ENCODE measurements around the gene STX16. TPM values are rescaled to one million over a fixed set of nuclear protein-coding genes. Genes with fewer than 3 reads are reported as not detected.

The STX16 gene
- total RNA-seq, 1 experiment from 2014 or later, result 41.9 TPM

DNA sequence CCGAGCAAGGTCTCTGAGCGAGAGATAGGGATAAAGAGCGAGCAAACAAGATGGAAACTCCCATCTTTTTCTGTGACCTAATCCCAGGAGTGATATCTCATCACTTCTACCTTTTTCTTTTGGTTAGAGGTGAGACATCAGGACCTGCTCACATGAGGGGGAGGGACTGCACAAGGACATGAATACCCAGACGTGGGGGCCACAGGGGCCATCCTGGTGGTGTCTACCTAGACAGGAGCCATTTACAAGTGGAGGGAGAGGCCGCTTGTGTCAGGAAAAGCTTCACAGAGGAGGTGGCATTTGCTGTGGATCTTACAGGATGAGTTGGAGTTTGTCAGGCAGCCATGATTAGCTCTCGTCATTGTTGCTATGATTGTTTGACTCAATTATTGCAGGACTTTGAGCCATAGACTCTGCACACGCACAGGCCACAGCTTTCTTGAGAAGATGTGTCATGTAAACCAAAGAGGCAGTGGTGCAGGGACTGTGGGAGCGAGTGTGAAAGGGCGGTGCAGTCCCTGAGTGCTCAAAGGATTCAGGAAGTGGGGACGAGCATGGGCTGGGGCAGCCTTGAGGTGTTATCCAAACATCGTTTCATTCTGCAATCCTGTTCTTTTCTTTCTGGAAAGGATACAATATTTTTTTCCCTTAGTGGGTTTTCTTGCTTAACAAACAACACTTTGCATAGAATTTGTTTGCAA is 49.2 kb downstream of the STX16 start:
- no peak for ATAC-seq
- CTCF ChIA-PET, result no interaction called here
- no TSS peak for BruUV-seq (replicated peaks)

DNA sequence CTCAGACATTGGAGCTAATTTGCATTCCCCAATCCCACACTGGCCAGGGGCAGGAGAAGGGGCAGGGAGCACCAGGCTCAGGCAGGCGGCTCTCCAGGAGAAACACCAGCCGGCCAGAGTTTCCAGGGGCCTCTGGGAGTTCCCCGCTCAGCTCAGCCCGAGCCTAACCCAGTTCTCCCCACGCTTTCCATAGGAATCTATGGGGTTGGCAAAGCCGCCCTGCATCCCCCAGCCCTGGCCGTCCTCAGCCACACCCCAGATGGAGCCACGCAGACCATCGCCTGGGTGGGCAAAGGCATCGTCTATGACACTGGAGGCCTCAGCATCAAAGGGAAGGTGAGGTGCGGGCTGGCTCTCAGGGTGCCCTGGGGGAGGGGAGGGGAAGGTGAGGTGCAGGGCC is 49.7 kb downstream of the STX16 start:
- H3K4me1 ChIP-seq (ENCODE audit: control insufficient read depth, insufficient read depth, low read length), result no peaks in the 10 kb centered on the region
- TF ChIP-seq, protein P1, sequence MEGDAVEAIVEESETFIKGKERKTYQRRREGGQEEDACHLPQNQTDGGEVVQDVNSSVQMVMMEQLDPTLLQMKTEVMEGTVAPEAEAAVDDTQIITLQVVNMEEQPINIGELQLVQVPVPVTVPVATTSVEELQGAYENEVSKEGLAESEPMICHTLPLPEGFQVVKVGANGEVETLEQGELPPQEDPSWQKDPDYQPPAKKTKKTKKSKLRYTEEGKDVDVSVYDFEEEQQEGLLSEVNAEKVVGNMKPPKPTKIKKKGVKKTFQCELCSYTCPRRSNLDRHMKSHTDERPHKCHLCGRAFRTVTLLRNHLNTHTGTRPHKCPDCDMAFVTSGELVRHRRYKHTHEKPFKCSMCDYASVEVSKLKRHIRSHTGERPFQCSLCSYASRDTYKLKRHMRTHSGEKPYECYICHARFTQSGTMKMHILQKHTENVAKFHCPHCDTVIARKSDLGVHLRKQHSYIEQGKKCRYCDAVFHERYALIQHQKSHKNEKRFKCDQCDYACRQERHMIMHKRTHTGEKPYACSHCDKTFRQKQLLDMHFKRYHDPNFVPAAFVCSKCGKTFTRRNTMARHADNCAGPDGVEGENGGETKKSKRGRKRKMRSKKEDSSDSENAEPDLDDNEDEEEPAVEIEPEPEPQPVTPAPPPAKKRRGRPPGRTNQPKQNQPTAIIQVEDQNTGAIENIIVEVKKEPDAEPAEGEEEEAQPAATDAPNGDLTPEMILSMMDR (IDR thresholded peaks at IDR 0.05), result no peak
- TF ChIP-seq REST (IDR thresholded peaks at IDR 0.05; ENCODE audit: insufficient read depth in 1 of 2, low read depth in 2 of 2, low read length in 1 of 2) (no peak), SIN3A (IDR thresholded peaks at IDR 0.05; ENCODE audit: borderline replicate concordance, insufficient read depth, low read depth, low read length) (no peak), TCF7L2 (IDR thresholded peaks at IDR 0.05; ENCODE audit: low read depth, low read length) (no peak), POLR2AphosphoS5 (IDR thresholded peaks at IDR 0.05; ENCODE audit: low read depth, low read length) (no peak)
- ChIA-PET CTCF (no interaction called here), POLR2A (no interaction called here)
- DNase-seq (ENCODE audit: low read depth, low spot score) (no peak), ATAC-seq (no peak)
- in situ Hi-C loops (cut with HindIII; ENCODE audit: low pct_unique_long_range_greater_than_20kb, low sequenced_read_pairs), result no loop called here
- H3K27me3 ChIP-seq (ENCODE audit: control insufficient read depth, insufficient read depth, low read length), result no peaks in the 10 kb centered on the region
- H3K36me3 ChIP-seq (ENCODE audit: control insufficient read depth, insufficient read depth, low read length), result 0 out of 2 replicates have a peak, but pooled peaks cover 2% of the 10 kb centered on the region
- BruUV-seq (replicated peaks), result no TSS peak
- no peaks in the 10 kb centered on the region for H3K9me3 ChIP-seq (ENCODE audit: control insufficient read depth, insufficient read depth, low read depth, low read length)
- H3K4me3 ChIP-seq (ENCODE audit: low read depth in 2 of 2, low read length in 2 of 2), result no peak overlapping the region
- intact Hi-C loops (cut with micrococcal nuclease; ENCODE audit: unreplicated experiment), result no loop called here
- no peak overlapping the region for H3K27ac ChIP-seq (ENCODE audit: low read length)

More for the DNA sequence above, 49.2 kb downstream of the STX16 start:
- POLR2A ChIA-PET, result no interaction called here
- in situ Hi-C loops (cut with HindIII; ENCODE audit: low pct_unique_long_range_greater_than_20kb, low sequenced_read_pairs), result no loop called here
- DNase-seq (ENCODE audit: low read depth, low spot score), result no peak
- TF ChIP-seq REST (IDR thresholded peaks at IDR 0.05; ENCODE audit: insufficient read depth in 1 of 2, low read depth in 2 of 2, low read length in 1 of 2), result no peak
- TF ChIP-seq, protein P1 (IDR thresholded peaks at IDR 0.05), result no peak
- no peak for TF ChIP-seq TCF7L2 (IDR thresholded peaks at IDR 0.05; ENCODE audit: low read depth, low read length)
- TF ChIP-seq SIN3A (IDR thresholded peaks at IDR 0.05; ENCODE audit: borderline replicate concordance, insufficient read depth, low read depth, low read length), result no peak
- no peak for TF ChIP-seq POLR2AphosphoS5 (IDR thresholded peaks at IDR 0.05; ENCODE audit: low read depth, low read length)
- H3K4me1 ChIP-seq (ENCODE audit: control insufficient read depth, insufficient read depth, low read length), result no peaks in the 10 kb centered on the region
- no peaks in the 10 kb centered on the region for H3K27me3 ChIP-seq (ENCODE audit: control insufficient read depth, insufficient read depth, low read length)
- no peaks in the 10 kb centered on the region for H3K9me3 ChIP-seq (ENCODE audit: control insufficient read depth, insufficient read depth, low read depth, low read length)
- H3K4me3 ChIP-seq (ENCODE audit: low read depth in 2 of 2, low read length in 2 of 2), result no peak overlapping the region
- no peak overlapping the region for H3K27ac ChIP-seq (ENCODE audit: low read length)
- 0 out of 2 replicates have a peak, but pooled peaks cover 2% of the 10 kb centered on the region for H3K36me3 ChIP-seq (ENCODE audit: control insufficient read depth, insufficient read depth, low read length)
- intact Hi-C loops (cut with micrococcal nuclease; ENCODE audit: unreplicated experiment), result no loop called here
